Upper lobe of left lung (tissue), 6 donors: Measurements from ENCODE around the gene VWA5B2. TPM values are rescaled to one million over a fixed set of nuclear protein-coding genes. Genes with fewer than 3 reads are reported as not detected.
A peak's percentile ranks its signal among the peaks of the same experiment; 100 is the strongest.

Source experiments
- ATAC-seq, 2 donors: fragments of 200-7000 bp; cut with Tn5 transposase; one replicate each; pipeline ENCODE4 v1.9.1; 2022; ENCODE audit warnings: mild to moderate bottlenecking in 2 of 2, moderate library complexity in 2 of 2; ENCODE audit not compliant: low FRiP score in 2 of 2
- DNase-seq, 2 donors: peaks; one replicate each; pipeline ENCODE4 v3.0.0-alpha.2; 2019 to 2020
- H3K27ac ChIP-seq, 4 donors: fragments of 200-600 bp; sonication (generic); one replicate each; pipeline ENCODE4 v1.5.1; 2016 to 2019
- H3K27me3 ChIP-seq, 4 donors: fragments of 200-600 bp; sonication (generic); one replicate each; pipeline ENCODE4 v1.5.1; 2017 to 2019
- H3K36me3 ChIP-seq, 4 donors: fragments of 200-600 bp; sonication (generic); one replicate each; pipeline ENCODE4 v1.5.1; 2016 to 2019
- H3K4me1 ChIP-seq, 4 donors: fragments of 200-600 bp; sonication (generic); one replicate each; pipeline ENCODE4 v1.5.1; 2018 to 2019
- H3K4me3 ChIP-seq, 4 donors: fragments of 200-600 bp; sonication (generic); one replicate each; pipeline ENCODE4 v1.5.1; 2017 to 2019; ENCODE audit warnings: mild to moderate bottlenecking in 2 of 4, moderate library complexity in 1 of 4
- H3K9me3 ChIP-seq, 4 donors: fragments of 200-600 bp; sonication (generic); one replicate each; pipeline ENCODE4 v1.5.1; 2018 to 2019
- CTCF ChIP-seq, 6 experiments: fragments of 450-650 bp in 4 of 6; fragments of 200-600 bp in 2 of 6; sonication (generic) in 2 of 6; IDR thresholded peaks; one replicate each; pipeline ENCODE4 v1.5.1; 2016 to 2019; ENCODE audit warnings: antibody characterized with exemption in 6 of 6
- EP300 ChIP-seq, 4 donors: sonication (generic); formaldehyde crosslinking; IDR thresholded peaks; one replicate each; pipeline ENCODE4 v1.5.1; 2017; ENCODE audit warnings: antibody characterized with exemption in 4 of 4, control low read depth in 2 of 4
- POLR2A ChIP-seq, 4 donors: fragments of 450-650 bp; IDR thresholded peaks; one replicate each; pipeline ENCODE4 v1.5.1; 2016 to 2017; ENCODE audit warnings: antibody characterized with exemption in 4 of 4, mild to moderate bottlenecking in 2 of 4
- POLR2AphosphoS5 ChIP-seq, 2 donors: sonication (generic); formaldehyde crosslinking; IDR thresholded peaks; one replicate each; pipeline ENCODE4 v1.5.1; 2017; ENCODE audit warnings: antibody characterized with exemption in 2 of 2
- WGBS, 2 donors: methylation state at CpG; one replicate each; pipeline ENCODE4 v1.1.5; 2017 to 2018; 5-methylcytosine and 5-hydroxymethylcytosine counted together
- total RNA-seq, 6 donors: library from RNA; depleted of rRNA in 4 of 6; stranded (reverse); fragments of >200 nt in 4 of 6; gene quantifications; one replicate each; pipeline versions ENCODE4 v1.1.0 to v1.2.1, GENCODE V29; 2016 to 2021
- donor health status: DM: no; HTN: no; CAD: no; lungs with moderate emphysema.
- donor health status: DM: no; HTN: yes; CAD: no; lungs with severe emphysema.

Gene VWA5B2
- total RNA-seq, 6 donors from 2014 or later = 0.17 to 1.2 (median 0.51) TPM; not detected in 1

GRCh38 chr3:184211718-184212117 lies 17.7 kb upstream of the VWA5B2 start:
- Histone ChIP-seq H3K9me3 (no peaks in the 10 kb centered on the region), H3K4me3 (no peak overlapping the region), H3K27ac (no peak overlapping the region), H3K27me3 (no peaks in the 10 kb centered on the region), H3K36me3 (no peaks in the 10 kb centered on the region), H3K4me1 (no peaks in the 10 kb centered on the region)
- TF ChIP-seq POLR2A (IDR thresholded peaks at IDR 0.05) (no peak), POLR2AphosphoS5 (IDR thresholded peaks at IDR 0.05) (no peak), CTCF (IDR thresholded peaks at IDR 0.05) (no peak), EP300 (IDR thresholded peaks at IDR 0.05) (no peak)
- DNase-seq = no peak
- 78 to 82% methylated on average over 5 of the region's 5 CpGs for WGBS, 2 donors
- ATAC-seq = no peak

GRCh38 chr3:184218814-184219213 lies 10.6 kb upstream of the VWA5B2 start:
- Histone ChIP-seq H3K36me3 (no peaks in the 10 kb centered on the region), H3K9me3 (no peaks in the 10 kb centered on the region), H3K27ac (no peak overlapping the region), H3K4me1 (no peaks in the 10 kb centered on the region), H3K27me3 (no peaks in the 10 kb centered on the region), H3K4me3 (no peak overlapping the region)
- WGBS, 2 donors = 66 to 71% methylated on average over 4 of the region's 4 CpGs
- DNase-seq (no peak), ATAC-seq (no peak)
- TF ChIP-seq POLR2AphosphoS5 (IDR thresholded peaks at IDR 0.05) (no peak), EP300 (IDR thresholded peaks at IDR 0.05) (no peak), POLR2A (IDR thresholded peaks at IDR 0.05) (no peak), CTCF (IDR thresholded peaks at IDR 0.05) (no peak)

GRCh38 chr3:184222521-184222920 lies 6.9 kb upstream of the VWA5B2 start:
- no peak for ATAC-seq
- Histone ChIP-seq H3K27ac (no peak overlapping the region), H3K27me3 (peaks cover 0 to 4% (median 0%) of the 10 kb centered on the region in 4 donors), H3K9me3 (no peaks in the 10 kb centered on the region), H3K36me3 (no peaks in the 10 kb centered on the region), H3K4me1 (no peaks in the 10 kb centered on the region), H3K4me3 (no peak overlapping the region)
- WGBS, 2 donors = 80 to 82% methylated on average over 3 of the region's 3 CpGs
- no peak for DNase-seq
- no peak for TF ChIP-seq EP300 (IDR thresholded peaks at IDR 0.05)
- no peak for TF ChIP-seq POLR2A (IDR thresholded peaks at IDR 0.05)
- TF ChIP-seq POLR2AphosphoS5 (IDR thresholded peaks at IDR 0.05) = no peak
- TF ChIP-seq CTCF (IDR thresholded peaks at IDR 0.05) = no peak

GRCh38 chr3:184223946-184224345 lies 5.4 kb upstream of the VWA5B2 start:
- Histone ChIP-seq H3K4me3 (no peak overlapping the region), H3K9me3 (no peaks in the 10 kb centered on the region), H3K4me1 (peaks cover 2 to 3% (median 3%) of the 10 kb centered on the region in 4 donors), H3K27ac (no peak overlapping the region), H3K27me3 (peaks cover 0 to 12% (median 2%) of the 10 kb centered on the region in 4 donors), H3K36me3 (no peaks in the 10 kb centered on the region)
- TF ChIP-seq POLR2AphosphoS5 (IDR thresholded peaks at IDR 0.05) = no peak
- TF ChIP-seq CTCF (IDR thresholded peaks at IDR 0.05) = no peak
- no peak for TF ChIP-seq POLR2A (IDR thresholded peaks at IDR 0.05)
- no peak for TF ChIP-seq EP300 (IDR thresholded peaks at IDR 0.05)
- 75 to 77% methylated on average over 3 of the region's 3 CpGs for WGBS, 2 donors
- no peak for ATAC-seq
- no peak for DNase-seq

- WGBS, 2 donors = 51 to 59% methylated on average over 2 of the region's 2 CpGs
- Histone ChIP-seq H3K36me3 (no peaks in the 10 kb centered on the region), H3K4me3 (no peak overlapping the region), H3K9me3 (no peaks in the 10 kb centered on the region), H3K27me3 (peaks cover 2 to 38% (median 27%) of the 10 kb centered on the region in 4 donors), H3K4me1 (peaks cover 22 to 24% (median 22%) of the 10 kb centered on the region in 4 donors), H3K27ac (no peak overlapping the region)
- DNase-seq (peak in 1 of 2 donors; percentile 45), ATAC-seq (peak in 1 of 2 donors; percentile 61)
- TF ChIP-seq CTCF (IDR thresholded peaks at IDR 0.05) = peak; percentile 46 to 78 (median 66)
- TF ChIP-seq POLR2AphosphoS5 (IDR thresholded peaks at IDR 0.05) = no peak
Measured at GRCh38 chr3:184227481-184227935, 1.9 kb upstream of the VWA5B2 start.
